NCI-H146 treated with DMSO at 0.1 percent for 48 hours (cell line): ENCODE data around the gene LKAAEAR1.

Source experiments
- DNase-seq: peaks from one replicate; lab custom pipeline; 2025; ENCODE audit not compliant: unreplicated experiment; lab: John Stamatoyannopoulos, UW

LKAAEAR1 gene

GRCh38 chr20:64111841-64112641 is 27.8 kb upstream of the LKAAEAR1 start:
- no peak for DNase-seq

DNA sequence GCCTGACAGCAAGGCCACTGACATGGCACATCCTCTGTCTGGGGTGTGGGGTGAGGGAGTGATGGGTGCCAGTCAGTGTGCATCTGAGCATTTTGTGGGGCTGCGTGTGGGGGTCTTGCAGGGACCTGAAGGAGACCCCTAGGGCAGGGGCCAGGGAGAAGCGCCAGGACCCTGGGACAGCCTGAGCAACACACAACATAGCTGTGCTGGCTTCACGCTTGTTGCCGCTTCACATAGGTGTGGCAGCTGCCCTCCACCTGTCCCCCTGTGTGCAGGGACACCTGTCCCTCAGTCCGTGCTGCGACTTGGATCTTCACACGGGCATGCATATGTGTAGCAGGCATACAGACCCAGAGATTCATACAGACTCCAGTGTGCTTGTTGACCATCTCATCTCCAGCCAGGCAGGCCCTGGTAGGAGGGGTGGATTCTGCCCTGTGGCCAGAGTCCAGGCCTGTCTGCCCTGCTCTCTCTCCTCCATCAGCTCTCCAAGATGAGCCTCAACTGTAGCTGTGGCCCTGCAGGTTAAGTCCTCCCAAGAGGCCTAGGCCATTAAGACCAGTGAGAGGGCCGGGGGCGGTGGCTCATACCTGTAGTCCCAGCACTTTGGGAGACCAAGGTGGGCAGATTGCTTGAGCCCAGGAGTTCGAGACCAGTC is 26.3 kb upstream of the LKAAEAR1 start:
- no peak for DNase-seq

- DNase-seq = no peak
Observed at GRCh38 chr20:64109831-64110391, 25.7 kb upstream of the LKAAEAR1 start.

DNA sequence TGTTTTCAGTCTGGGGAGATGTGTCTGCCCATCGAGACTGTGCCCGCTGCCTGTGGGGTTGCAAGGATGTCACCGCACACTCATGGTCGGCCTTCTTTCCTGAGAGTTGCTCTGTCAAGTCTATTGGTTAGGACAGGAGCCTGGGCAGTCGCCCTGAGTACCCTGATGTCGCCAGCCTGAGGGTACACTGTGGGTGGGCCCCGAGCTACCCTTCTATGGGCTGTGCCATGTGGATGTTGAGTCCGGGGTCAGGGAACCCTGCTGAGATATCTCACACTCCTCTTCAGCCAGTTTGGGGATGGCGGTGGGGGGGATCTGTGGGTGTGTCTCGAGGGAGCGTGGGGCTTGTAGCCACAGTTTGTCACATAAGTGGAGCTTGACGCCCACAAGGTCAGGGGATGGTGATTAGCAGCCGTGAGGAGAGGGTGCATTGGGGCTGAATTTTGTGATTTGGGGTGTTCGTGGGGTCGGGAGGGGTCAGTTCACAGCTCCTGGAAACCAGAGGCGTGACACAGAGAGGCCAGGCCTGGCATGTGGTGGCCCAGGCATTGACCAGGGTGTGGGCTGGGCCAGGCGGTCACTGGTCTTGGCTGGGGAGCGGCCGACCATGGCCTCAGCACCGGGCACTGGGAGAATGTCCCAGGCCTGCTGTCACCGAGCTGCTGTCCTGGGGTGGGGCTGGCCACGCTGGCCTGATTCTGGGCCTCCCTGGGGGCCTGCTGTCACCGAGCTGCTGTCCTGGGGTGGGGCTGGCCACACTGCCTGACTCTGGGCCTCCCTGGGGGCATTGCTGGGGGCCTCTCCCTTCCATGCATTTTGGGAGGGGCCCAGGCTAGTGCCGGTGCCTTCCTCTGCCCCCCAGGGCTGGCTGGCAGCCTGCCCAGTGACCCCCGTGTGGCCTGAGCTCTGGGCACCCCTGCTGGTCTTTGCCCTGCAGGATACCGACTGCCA is 24.8 kb upstream of the LKAAEAR1 start:
- no peak for DNase-seq

GRCh38 chr20:64107736-64108457 is 23.7 kb upstream of the LKAAEAR1 start:
- no peak for DNase-seq

DNA sequence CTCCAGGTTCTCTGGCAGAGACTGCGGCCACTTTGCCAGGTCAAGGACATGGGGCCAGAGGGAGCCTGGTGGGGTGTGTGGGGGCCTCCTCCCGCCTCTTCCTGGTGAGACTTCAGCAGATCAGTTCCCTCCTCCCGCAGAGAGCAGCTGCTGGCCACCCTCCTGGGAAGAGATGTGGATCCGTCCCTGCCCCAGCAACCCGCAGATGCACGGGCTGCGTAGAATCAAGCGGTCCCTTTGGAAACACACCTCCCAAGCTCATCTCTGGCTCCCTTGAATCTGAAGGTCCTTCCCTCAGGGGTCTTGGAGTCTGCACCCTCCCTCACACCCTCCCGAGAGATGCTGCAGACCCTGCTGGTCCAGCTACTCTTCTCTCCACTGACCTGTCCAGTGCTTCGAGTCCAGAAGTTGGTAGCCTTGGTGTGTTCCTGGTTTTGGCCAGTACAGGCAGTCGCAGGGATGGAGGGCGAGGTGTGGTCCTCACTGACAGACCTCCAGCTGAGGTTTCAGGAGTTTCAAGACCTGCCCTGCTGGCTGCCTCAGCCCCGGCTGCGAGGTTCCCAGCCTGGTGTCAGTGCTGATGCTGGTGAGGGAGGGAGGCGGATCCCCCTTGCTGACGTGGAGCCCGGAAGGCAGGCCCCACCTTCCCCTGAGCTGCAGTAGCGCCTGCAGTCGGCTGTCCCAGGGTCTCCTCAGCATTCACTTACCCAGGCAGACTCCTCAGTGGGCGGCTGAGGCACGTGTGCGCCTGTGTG is 23.0 kb upstream of the LKAAEAR1 start, which contains the start of gene NPBWR2:
TSS of gene NPBWR2 (minus strand) at position 585 of the 755 bp plus-strand sequence. CDS start 734 bp downstream, outside the sequence.
- DNase-seq = no peak

- DNase-seq = no peak
Observed at GRCh38 chr20:64106435-64106961, 22.3 kb upstream of the LKAAEAR1 start.

DNA sequence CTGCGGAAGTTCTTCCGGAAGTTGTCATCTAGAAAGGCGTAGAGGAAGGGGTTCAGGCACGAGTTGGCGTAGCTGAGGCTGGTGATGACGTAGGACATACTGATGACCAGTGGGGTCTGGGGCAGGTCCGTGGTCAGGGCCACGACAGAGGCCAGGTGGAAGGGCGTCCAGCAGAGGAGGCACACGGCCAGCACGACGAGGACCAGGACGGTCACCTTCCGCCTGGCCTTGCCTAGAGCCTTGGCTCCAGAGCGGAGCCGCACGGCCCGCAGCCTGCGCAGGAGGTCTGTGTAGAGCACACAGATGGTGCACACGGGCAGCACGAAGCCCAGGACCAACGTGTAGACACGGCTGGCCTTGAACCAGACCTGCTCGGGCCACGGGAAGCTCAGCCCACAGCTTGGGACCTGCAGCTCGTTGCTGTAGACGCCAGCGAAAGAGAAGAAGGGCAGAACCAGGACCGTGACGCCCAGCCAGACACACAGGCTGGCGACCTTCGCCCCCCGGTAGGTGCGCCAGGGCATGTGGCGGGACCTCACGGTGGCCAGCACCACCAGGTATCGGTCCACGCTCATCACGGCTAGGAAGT is 21.7 kb upstream of the LKAAEAR1 start:
- no peak for DNase-seq

DNA sequence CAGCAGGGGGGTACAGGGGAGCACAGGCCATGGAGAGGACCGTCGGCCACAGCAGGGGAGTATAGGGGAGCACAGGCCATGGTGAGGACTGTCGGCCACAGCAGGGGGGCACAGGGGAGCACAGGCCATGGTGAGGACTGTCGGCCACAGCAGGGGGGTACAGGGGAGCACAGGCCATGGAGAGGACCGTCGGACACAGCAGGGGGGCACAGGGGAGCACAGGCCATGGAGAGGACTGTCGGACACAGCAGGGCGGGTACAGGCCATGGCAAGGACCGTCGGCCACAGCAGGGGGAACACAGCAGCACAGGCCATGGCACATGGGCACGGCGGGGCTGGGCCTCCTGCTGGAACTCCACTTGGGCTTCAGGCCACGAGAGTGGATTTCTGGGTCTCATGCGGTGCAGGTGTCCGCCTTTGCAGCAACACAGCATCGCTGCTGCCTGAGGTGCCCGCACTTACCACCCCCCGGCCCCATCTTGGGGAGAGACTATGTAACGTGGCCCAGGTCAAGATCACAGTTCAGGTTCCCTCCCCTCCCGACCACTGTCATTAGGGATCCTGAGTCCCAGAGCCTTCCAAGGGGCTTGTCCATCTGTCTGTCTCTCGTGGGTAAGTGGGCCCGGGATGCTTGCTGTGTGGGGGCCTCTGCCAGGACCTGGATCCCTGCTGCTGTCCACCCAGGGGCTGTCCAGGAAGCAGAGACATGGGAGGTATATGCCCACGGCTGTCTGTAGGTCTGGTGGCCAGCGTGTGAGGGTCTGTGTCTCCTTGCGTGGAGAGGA is 20.7 kb upstream of the LKAAEAR1 start:
- no peak for DNase-seq

DNA sequence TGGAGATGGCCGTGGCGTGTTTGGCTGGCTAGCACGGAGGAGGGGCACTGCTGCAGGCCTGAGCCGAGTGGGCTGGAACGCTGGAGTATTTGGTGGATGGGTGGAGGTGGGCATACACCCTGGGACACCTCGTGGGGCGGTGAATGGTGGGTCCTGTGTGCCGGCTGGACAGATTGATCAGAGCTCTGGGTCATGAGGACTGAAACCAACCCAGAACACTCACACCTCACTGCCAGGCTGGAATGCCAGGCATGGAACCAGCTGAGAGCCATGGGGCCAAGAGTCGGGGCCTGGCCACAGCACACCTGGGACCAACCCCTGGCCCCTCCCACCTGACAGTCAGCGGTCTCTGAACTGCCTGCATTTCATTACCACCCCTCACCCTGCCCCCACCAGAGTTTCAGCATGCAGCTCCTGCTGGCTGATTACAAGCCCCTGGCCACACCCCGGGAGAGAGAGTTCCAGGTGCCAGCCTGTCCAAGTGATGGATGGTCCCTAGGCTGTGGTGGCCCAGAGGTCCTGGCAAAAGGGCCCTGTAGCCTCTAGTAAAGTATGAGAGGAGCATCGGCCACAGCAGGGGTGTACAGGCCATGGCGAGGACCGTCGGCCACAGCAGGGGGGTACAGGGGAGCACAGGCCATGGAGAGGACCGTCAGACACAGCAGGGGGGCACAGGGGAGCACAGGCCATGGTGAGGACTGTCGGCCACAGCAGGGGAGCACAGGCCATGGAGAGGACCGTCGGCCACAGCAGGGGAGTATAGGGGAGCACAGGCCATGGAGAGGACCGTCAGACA is 19.9 kb upstream of the LKAAEAR1 start:
- no peak for DNase-seq

DNA sequence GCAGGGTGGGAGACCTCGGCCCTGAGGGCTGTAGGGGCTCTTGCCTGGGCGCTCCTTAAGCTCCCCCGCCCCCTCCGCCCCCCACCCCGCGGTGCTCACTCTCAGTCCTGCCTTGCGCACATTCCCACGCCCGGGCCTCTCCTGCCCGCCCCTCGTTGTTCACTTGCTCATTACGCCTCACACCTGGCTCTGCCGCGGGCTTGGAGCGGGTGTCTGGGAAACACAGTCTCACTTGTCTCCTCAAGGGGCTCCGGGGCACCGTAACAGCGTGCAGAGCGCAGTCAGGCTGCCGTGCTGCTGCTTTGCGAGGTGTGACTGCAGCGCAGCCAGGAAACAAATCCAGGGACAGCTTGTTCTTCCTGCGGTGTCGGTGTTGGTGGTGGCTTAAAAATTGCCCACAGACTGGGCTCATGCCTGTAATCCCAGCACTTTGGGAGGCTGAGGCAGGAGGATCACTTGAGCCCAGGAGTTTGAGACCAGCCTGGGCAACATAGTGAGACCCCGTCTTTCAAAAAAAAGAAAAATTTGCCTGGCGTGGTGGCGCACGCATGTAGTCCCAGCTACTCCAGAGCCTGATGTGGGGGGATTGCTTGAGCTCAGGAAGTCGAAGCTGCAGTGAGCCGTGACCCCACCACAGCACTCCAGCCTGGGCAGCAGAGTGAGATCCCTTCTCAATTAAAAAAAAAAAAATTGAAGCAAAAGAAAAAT is 18.6 kb upstream of the LKAAEAR1 start:
- DNase-seq = peak; percentile 50

- peak; percentile 43 for DNase-seq
Observed at GRCh38 chr20:64101731-64102621, 17.8 kb upstream of the LKAAEAR1 start.

GRCh38 chr20:64100946-64101688 is 16.9 kb upstream of the LKAAEAR1 start:
- DNase-seq = no peak

DNA sequence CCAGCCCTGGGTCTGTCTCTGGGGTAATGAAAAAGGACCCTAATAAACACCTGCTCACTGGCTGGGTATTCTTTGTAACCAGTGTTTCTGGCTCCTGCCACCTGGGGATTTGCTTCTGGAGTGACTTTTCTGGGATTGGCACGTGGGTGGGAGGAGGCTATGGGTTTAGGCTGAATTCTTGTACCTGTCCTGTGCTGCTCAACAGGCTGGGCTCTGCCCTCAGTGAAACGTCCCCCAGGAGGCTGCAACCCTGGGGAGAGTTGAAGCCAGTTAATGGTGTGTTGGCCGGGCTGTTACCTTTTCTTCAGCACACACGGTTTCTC is 16.3 kb upstream of the LKAAEAR1 start:
- DNase-seq = no peak

DNA sequence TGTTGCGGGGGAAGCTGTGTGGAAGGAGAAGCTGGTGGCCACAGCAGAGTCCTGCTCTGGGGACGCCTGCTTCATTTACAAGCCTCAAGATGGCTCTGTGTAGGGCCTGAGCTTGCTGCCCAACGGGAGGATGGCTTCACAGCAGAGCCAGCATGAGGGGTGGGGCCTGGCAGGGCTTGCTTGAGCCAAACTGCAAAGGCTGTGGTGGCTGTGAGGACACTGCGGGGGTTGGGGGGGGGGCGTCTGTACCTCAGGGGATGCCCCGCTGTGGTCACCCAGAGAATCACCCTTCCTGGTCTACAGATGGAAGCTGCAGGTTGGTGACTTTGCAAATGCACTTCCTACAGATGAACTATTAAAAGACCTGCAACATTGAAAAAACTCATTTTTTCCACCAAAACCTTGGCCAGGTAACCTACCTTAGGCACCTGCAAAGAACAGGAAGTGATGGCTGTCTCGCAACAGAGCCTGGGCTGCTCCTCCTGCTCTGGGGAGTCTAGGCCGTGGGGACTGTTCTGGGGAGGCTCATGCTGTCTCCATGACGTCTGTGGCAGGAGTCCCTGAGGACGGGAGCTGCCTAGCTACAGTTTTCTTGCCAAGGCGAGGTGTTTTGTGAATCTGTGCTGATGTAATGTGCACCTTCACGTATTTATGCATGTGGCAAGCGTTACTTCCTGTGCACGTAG is 15.8 kb upstream of the LKAAEAR1 start:
- DNase-seq = no peak
